GM12874 (cell line): ENCODE data around the gene EXOC4.

Experiments used
- CTCF ChIP-seq: IDR thresholded peaks from 2 replicates; pipeline ENCODE4 v1.5.1; 2011; ENCODE audit warnings: low read depth, mild to moderate bottlenecking, control low read depth, low read length, moderate library complexity; ENCODE audit not compliant: insufficient read depth

EXOC4 gene

GRCh38 chr7:134048166-134048565 is 795.3 kb downstream of the EXOC4 start:
- no peak for TF ChIP-seq CTCF

- no peak for TF ChIP-seq CTCF
These were observed 798.1 kb downstream of the EXOC4 start for GRCh38 chr7:134051020-134051419.

GRCh38 chr7:134056816-134057215 is 803.9 kb downstream of the EXOC4 start:
- no peak for TF ChIP-seq CTCF

DNA sequence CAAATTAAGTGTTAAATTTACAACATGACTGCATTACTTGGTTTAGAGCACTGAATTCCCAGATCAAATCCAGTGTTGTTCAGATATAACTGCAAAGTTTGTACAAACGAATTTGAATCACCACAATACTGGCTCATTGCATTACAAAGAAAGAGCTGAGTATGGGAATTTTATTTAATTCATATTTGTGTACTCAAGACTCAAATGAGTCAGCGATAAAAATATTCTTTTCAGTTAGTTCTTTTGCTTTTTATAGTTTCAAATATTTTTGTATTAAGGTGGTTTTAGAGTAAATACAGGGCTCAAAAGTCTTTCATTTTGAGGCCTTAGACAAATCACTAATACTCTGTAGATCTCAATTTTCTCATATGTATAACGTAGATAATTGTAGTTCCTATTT is 805.6 kb downstream of the EXOC4 start:
- no peak for TF ChIP-seq CTCF

GRCh38 chr7:134058980-134059379 is 806.1 kb downstream of the EXOC4 start:
- TF ChIP-seq CTCF: no peak

DNA sequence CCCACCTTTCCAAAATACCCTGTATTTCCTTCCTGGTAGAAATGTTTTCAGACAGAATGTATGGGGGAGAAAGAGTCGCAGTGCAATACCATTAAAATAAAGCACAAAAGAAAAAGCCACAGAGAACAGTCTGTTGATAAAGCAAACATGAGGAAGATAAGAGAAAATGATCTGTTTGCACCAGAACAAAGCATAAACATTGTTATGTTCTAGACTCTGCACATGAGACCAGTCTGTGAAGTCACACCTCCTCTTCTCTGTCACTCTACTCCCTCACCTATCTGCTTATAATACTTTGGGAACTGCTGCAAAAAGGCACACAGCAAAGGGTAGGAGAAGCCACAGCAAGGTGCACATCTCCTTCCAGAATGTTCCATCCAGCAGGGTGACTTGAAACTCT is 807.0 kb downstream of the EXOC4 start:
- no peak for TF ChIP-seq CTCF

DNA sequence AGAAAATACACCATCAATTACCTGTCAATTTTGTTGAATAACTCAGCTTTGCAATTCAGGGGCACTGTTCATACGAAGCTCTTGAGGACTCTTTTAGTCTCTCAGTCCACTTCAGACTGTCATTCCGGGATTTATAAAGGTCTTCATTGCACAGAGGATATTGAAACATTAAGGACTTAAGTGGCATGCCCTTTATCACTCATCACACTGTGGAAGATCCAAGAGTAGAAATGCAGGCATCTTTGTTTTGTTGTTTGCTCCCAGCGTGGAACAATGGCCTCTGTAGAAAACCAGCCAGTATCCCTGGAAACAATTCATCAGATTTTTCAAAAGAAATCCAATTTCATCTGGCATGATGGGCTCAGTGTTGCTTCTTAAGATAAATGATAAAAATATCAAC is 808.0 kb downstream of the EXOC4 start:
- TF ChIP-seq CTCF: no peak

DNA sequence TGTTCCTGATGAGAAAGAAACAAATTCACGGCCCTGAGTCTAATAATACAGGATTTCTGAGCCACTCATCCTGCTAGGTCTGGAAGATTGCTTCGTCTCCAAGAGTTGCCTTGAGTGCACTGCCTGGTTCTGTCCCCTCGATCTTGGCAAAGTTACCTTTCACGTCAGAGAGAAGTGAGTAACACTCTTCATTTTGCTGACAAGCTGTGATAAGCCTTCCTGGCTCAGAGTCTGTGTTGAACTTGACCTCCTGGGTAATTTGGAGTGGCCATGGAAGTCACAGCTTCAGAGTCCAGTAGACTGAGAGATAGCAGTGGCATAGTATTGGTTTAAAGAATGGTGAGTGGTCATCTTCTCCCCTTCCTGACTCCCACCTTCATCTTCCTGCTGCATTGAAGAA is 809.6 kb downstream of the EXOC4 start:
- no peak for TF ChIP-seq CTCF
